Measurements from ENCODE around the gene RREB1. TPM values are rescaled to one million over a fixed set of nuclear protein-coding genes. Genes with fewer than 3 reads are reported as not detected.

RREB1 gene
- polyA plus RNA-seq, 4 donors = 6.5 to 38.3 (median 11.5) TPM

GRCh38 chr6:7135755-7136154 lies 28.0 kb downstream of the RREB1 start:
- Histone ChIP-seq H3K9me3 (ENCODE audit: control insufficient read depth in 2 of 2, insufficient read depth in 1 of 2, low read depth in 1 of 2, low read length in 1 of 2) (no peaks in the 10 kb centered on the region), H3K27me3 (ENCODE audit: control insufficient read depth in 3 of 3, insufficient read depth in 3 of 3, low read length in 3 of 3) (no peaks in the 10 kb centered on the region), H3K36me3 (ENCODE audit: control insufficient read depth in 3 of 3, insufficient read depth in 2 of 3, low read depth in 1 of 3, low read length in 3 of 3) (peaks cover 0 to 12% (median 0%) of the 10 kb centered on the region in 3 donors), H3K27ac (ENCODE audit: low read depth in 1 of 3, low read length in 2 of 3) (peak overlapping the region in 1 of 3 donors; percentile 14), H3K4me3 (ENCODE audit: low read depth in 1 of 3, low read length in 3 of 3) (no peak overlapping the region), H3K4me1 (ENCODE audit: control insufficient read depth in 3 of 3, insufficient read depth in 2 of 3, low read depth in 1 of 3, low read length in 2 of 3) (peaks cover 3 to 35% (median 24%) of the 10 kb centered on the region in 3 donors)
- DNase-seq (no peak), FAIRE-seq (no peak)

- H3K9me3 ChIP-seq (ENCODE audit: control insufficient read depth in 2 of 2, insufficient read depth in 1 of 2, low read depth in 1 of 2, low read length in 1 of 2) = no peaks in the 10 kb centered on the region
- H3K27ac ChIP-seq (ENCODE audit: low read depth in 1 of 3, low read length in 2 of 3) = peak overlapping the region; percentile 58 to 85 (median 68)
- no peak overlapping the region for H3K4me3 ChIP-seq (ENCODE audit: low read depth in 1 of 3, low read length in 3 of 3)
- H3K27me3 ChIP-seq (ENCODE audit: control insufficient read depth in 3 of 3, insufficient read depth in 3 of 3, low read length in 3 of 3) = no peaks in the 10 kb centered on the region
- DNase-seq = no peak
- peaks cover 0 to 12% (median 0%) of the 10 kb centered on the region in 3 donors for H3K36me3 ChIP-seq (ENCODE audit: control insufficient read depth in 3 of 3, insufficient read depth in 2 of 3, low read depth in 1 of 3, low read length in 3 of 3)
- no peak for FAIRE-seq
- H3K4me1 ChIP-seq (ENCODE audit: control insufficient read depth in 3 of 3, insufficient read depth in 2 of 3, low read depth in 1 of 3, low read length in 2 of 3) = peaks cover 3 to 41% (median 22%) of the 10 kb centered on the region in 3 donors
- 52 to 70% (median 62%) methylated on average over 8 of the region's 8 CpGs for WGBS, 3 donors
Measured at GRCh38 chr6:7136859-7137334, 29.1 kb downstream of the RREB1 start.

DNA sequence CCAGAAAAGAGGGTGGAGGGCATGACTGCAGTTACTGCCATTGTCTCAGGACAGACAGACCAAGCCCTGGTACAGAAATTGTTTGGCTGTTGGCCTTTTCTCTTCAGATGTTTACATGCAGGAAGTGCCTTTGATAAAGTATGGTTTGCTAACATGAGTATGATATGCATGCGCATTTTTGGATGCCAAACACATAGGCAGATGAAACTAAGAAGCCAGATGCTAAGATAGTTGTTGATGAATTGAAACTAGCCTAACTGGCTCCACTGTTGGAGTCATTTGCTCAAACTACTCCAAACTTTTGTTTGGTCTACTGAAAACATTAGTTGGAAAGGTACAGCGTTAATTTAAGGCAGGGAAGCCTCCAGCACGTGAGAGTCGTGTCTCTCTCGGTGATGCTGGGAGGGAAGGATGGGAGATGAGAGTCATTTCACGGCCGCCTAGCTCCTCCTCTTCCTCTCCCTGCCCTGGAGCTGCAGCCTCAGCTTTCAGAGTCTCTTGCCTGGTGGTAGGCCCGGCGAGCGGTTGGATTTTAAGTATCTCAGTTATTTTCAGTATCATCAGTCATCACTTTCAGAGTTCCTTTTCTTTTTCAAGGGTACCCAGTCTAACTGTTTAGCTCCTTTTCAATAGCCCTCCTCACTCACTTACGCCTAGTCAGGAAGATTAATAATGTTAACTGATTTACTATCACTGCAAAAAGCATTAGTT lies 29.7 kb downstream of the RREB1 start:
- FAIRE-seq (no peak), DNase-seq (no peak)
- H3K27me3 ChIP-seq (ENCODE audit: control insufficient read depth in 3 of 3, insufficient read depth in 3 of 3, low read length in 3 of 3) = no peaks in the 10 kb centered on the region
- H3K4me1 ChIP-seq (ENCODE audit: control insufficient read depth in 3 of 3, insufficient read depth in 2 of 3, low read depth in 1 of 3, low read length in 2 of 3) = peaks cover 3 to 46% (median 22%) of the 10 kb centered on the region in 3 donors
- no peak overlapping the region for H3K4me3 ChIP-seq (ENCODE audit: low read depth in 1 of 3, low read length in 3 of 3)
- 17 to 19% (median 18%) methylated on average over 11 of the region's 11 CpGs for WGBS, 3 donors
- H3K27ac ChIP-seq (ENCODE audit: low read depth in 1 of 3, low read length in 2 of 3) = peak overlapping the region; percentile 58 to 85 (median 68)
- no peaks in the 10 kb centered on the region for H3K9me3 ChIP-seq (ENCODE audit: control insufficient read depth in 2 of 2, insufficient read depth in 1 of 2, low read depth in 1 of 2, low read length in 1 of 2)
- H3K36me3 ChIP-seq (ENCODE audit: control insufficient read depth in 3 of 3, insufficient read depth in 2 of 3, low read depth in 1 of 3, low read length in 3 of 3) = peaks cover 0 to 13% (median 0%) of the 10 kb centered on the region in 3 donors

- no peaks in the 10 kb centered on the region for H3K9me3 ChIP-seq (ENCODE audit: control insufficient read depth in 2 of 2, insufficient read depth in 1 of 2, low read depth in 1 of 2, low read length in 1 of 2)
- 8 to 45% (median 22%) methylated on average over 2 of the region's 2 CpGs for WGBS, 3 donors
- H3K4me3 ChIP-seq (ENCODE audit: low read depth in 1 of 3, low read length in 3 of 3) = no peak overlapping the region
- DNase-seq (no peak), FAIRE-seq (no peak)
- peaks cover 0 to 18% (median 0%) of the 10 kb centered on the region in 3 donors for H3K36me3 ChIP-seq (ENCODE audit: control insufficient read depth in 3 of 3, insufficient read depth in 2 of 3, low read depth in 1 of 3, low read length in 3 of 3)
- no peaks in the 10 kb centered on the region for H3K27me3 ChIP-seq (ENCODE audit: control insufficient read depth in 3 of 3, insufficient read depth in 3 of 3, low read length in 3 of 3)
- peak overlapping the region; percentile 34 to 74 (median 68) for H3K27ac ChIP-seq (ENCODE audit: low read depth in 1 of 3, low read length in 2 of 3)
- H3K4me1 ChIP-seq (ENCODE audit: control insufficient read depth in 3 of 3, insufficient read depth in 2 of 3, low read depth in 1 of 3, low read length in 2 of 3) = peaks cover 3 to 52% (median 22%) of the 10 kb centered on the region in 3 donors
Measured at GRCh38 chr6:7138046-7138531, 30.3 kb downstream of the RREB1 start.

DNA sequence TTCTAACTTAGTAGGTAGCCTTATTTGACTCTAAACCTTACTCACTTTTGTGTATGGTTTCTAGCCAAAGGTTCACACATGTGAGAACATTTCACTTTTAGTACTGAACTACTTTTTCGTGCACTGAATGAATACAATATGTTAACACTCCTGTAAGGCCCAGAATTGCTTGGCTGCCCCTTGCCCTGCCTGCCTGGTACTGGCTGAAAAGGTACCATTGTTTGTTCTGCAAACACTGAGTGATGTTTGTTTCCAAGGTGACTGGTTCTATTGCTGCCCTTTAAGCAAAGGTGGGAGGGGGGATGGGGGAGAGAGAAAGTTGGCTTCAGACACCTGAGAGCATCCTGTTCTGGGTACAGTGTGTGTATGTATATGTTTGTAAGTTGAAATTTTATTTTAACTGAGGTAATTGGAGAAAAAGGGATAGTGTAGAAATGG lies 31.2 kb downstream of the RREB1 start:
- H3K4me1 ChIP-seq (ENCODE audit: control insufficient read depth in 3 of 3, insufficient read depth in 2 of 3, low read depth in 1 of 3, low read length in 2 of 3) = peaks cover 3 to 60% (median 27%) of the 10 kb centered on the region in 3 donors
- FAIRE-seq (no peak), DNase-seq (peak; percentile 81 to 82)
- WGBS, 3 donors = 13 to 57% (median 27%) methylated on average over 1 of the region's 1 CpG
- no peak overlapping the region for H3K4me3 ChIP-seq (ENCODE audit: low read depth in 1 of 3, low read length in 3 of 3)
- H3K27me3 ChIP-seq (ENCODE audit: control insufficient read depth in 3 of 3, insufficient read depth in 3 of 3, low read length in 3 of 3) = no peaks in the 10 kb centered on the region
- peaks cover 0 to 15% (median 0%) of the 10 kb centered on the region in 3 donors for H3K36me3 ChIP-seq (ENCODE audit: control insufficient read depth in 3 of 3, insufficient read depth in 2 of 3, low read depth in 1 of 3, low read length in 3 of 3)
- H3K9me3 ChIP-seq (ENCODE audit: control insufficient read depth in 2 of 2, insufficient read depth in 1 of 2, low read depth in 1 of 2, low read length in 1 of 2) = no peaks in the 10 kb centered on the region
- peak overlapping the region; percentile 51 to 68 (median 66) for H3K27ac ChIP-seq (ENCODE audit: low read depth in 1 of 3, low read length in 2 of 3)

- 15 to 66% (median 41%) methylated on average over 7 of the region's 7 CpGs for WGBS, 3 donors
- no peak overlapping the region for H3K4me3 ChIP-seq (ENCODE audit: low read depth in 1 of 3, low read length in 3 of 3)
- no peaks in the 10 kb centered on the region for H3K27me3 ChIP-seq (ENCODE audit: control insufficient read depth in 3 of 3, insufficient read depth in 3 of 3, low read length in 3 of 3)
- peak; percentile 86 to 88 for DNase-seq
- peak overlapping the region; percentile 30 to 96 (median 93) for H3K27ac ChIP-seq (ENCODE audit: low read depth in 1 of 3, low read length in 2 of 3)
- H3K4me1 ChIP-seq (ENCODE audit: control insufficient read depth in 3 of 3, insufficient read depth in 2 of 3, low read depth in 1 of 3, low read length in 2 of 3) = peaks cover 3 to 66% (median 27%) of the 10 kb centered on the region in 3 donors
- H3K9me3 ChIP-seq (ENCODE audit: control insufficient read depth in 2 of 2, insufficient read depth in 1 of 2, low read depth in 1 of 2, low read length in 1 of 2) = no peaks in the 10 kb centered on the region
- FAIRE-seq = no peak
- H3K36me3 ChIP-seq (ENCODE audit: control insufficient read depth in 3 of 3, insufficient read depth in 2 of 3, low read depth in 1 of 3, low read length in 3 of 3) = peaks cover 0 to 15% (median 0%) of the 10 kb centered on the region in 3 donors
Measured at GRCh38 chr6:7139835-7140470, 32.2 kb downstream of the RREB1 start.

GRCh38 chr6:7140631-7141378 lies 33.0 kb downstream of the RREB1 start:
- Histone ChIP-seq H3K4me1 (ENCODE audit: control insufficient read depth in 3 of 3, insufficient read depth in 2 of 3, low read depth in 1 of 3, low read length in 2 of 3) (peaks cover 5 to 75% (median 27%) of the 10 kb centered on the region in 3 donors), H3K27ac (ENCODE audit: low read depth in 1 of 3, low read length in 2 of 3) (peak overlapping the region; percentile 93 to 99 (median 96)), H3K4me3 (ENCODE audit: low read depth in 1 of 3, low read length in 3 of 3) (peak overlapping the region; percentile 44 to 78 (median 75)), H3K27me3 (ENCODE audit: control insufficient read depth in 3 of 3, insufficient read depth in 3 of 3, low read length in 3 of 3) (no peaks in the 10 kb centered on the region), H3K9me3 (ENCODE audit: control insufficient read depth in 2 of 2, insufficient read depth in 1 of 2, low read depth in 1 of 2, low read length in 1 of 2) (no peaks in the 10 kb centered on the region), H3K36me3 (ENCODE audit: control insufficient read depth in 3 of 3, insufficient read depth in 2 of 3, low read depth in 1 of 3, low read length in 3 of 3) (peaks cover 0 to 16% (median 0%) of the 10 kb centered on the region in 3 donors)
- 1 to 4% (median 3%) methylated on average over 49 to 67 of the region's 67 CpGs for WGBS, 3 donors
- DNase-seq (peak; percentile 81 to 89), FAIRE-seq (no peak)

All from small intestine (tissue), 7 donors.